GM19023 (cell line): Measurements from ENCODE around the gene DPM2.

ENCODE experiments used
- ATAC-seq: cut with Tn5 transposase; IDR thresholded peaks from one replicate; pipeline ENCODE4 v1.9.1; 2021; ENCODE audit warnings: mild to moderate bottlenecking, moderate library complexity; ENCODE audit not compliant: unreplicated experiment

Gene DPM2

DNA sequence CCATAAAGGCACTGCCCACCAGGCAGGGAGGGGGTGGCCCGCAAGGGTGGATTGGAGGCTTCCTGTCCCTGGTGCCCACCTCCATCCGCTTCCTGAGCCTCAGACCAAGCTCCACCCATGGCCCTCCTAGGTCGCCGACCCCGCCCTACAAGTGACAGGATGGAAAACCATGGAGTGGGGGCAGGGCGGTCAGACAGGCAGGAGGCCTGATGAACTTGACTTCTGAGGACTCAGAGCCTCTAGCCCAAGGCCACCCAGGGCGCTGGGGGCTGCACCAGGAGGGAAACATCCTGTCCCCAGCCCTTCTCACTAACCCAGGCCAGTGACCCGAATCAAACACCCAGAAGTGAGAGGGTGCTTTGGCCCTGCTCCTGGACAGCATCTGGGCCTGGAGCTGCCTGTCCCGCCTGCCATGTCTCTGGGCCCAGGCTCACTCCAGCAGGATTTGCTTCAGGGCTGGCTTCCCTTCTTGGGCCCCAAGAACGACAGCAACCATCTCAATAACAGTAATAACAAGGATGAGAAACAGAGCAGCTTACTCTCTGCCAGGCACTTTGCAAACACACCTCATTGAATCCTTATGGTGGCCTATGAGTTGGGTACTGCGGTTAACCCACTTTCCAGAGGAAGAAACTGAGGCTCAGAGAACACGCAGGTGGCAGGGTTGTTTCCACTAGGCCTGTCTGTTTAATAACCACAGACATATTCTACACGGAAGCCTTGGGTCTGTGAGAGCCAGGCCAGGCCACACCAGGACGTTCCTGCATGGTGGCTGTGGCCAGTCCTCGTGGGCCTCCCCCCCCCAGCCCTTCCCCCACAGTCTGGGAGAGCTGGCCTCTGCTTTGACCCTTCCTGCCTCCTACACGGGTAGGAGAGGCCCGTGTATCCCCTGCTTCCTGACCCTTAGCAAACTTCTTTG lies 33.8 kb downstream of the DPM2 start:
- ATAC-seq = no peak

GRCh38 chr9:127899128-127899943 lies 38.3 kb downstream of the DPM2 start, which contains the start of gene ST6GALNAC6:
Gene ST6GALNAC6 (minus strand): TSS chr9:127899603. CDS start chr9:127897981, 1,622 bp downstream.
- ATAC-seq = peak; percentile 63

DNA sequence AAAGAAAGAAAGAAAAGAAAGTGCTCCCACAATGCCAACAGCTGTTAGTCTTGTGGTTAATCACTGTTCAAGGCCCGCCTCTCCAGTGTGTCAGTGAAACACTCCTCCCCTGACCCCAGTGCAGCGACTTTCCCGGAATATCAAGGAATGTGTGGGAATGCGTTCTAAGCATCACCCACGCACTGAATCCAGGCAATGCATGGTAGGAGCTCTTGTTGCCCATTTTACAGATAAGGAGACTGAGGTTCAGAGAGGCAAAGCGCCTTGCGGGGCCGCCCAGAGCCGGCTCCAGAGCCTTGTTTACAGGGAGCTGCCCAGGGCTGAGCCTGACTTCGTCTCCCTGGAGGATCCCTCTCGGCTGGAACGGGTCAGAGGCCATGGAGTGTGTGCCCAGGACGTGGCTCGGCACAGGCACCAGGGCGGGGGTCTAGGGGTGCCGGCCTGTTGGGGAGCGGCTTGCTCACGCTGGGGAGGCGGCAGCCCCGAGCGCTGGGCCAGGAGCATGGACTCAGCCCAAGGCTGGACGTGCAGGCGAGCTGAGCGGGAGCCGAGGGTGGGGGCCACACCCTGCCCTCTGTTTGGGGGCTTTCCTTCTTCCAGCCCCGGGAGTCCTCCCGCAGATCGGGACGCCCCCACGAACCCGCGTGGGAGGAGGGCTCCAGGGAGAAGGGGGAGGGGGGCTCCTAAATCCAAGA lies 39.1 kb downstream of the DPM2 start:
- peak; percentile 24 for ATAC-seq

DNA sequence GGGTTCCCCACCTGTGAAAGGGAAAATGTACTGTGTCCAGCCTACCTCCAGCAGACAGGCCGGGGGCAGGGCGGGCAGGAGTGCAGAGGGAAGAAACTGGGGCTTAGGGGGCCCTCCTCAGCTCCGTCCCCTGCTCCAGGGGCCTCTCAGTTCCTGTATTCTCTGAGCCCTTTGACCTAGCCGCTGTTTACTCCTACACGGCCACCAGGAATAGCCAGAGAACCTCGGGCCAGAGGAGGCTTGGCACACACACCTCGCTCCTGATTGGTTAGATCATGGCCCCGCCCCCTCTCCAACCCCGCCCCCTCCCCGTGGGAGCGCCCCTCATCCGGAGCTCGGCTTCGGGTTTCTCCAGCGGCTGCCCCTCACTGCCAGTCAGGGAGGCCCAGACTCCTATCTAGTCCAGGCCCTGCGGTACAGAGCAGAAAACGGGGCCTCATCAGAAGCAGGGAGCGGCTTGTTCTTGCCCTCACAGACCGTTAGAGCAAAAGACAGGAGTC lies 40.4 kb downstream of the DPM2 start:
- ATAC-seq = no peak

GRCh38 chr9:127896395-127897192 lies 41.1 kb downstream of the DPM2 start:
- no peak for ATAC-seq

DNA sequence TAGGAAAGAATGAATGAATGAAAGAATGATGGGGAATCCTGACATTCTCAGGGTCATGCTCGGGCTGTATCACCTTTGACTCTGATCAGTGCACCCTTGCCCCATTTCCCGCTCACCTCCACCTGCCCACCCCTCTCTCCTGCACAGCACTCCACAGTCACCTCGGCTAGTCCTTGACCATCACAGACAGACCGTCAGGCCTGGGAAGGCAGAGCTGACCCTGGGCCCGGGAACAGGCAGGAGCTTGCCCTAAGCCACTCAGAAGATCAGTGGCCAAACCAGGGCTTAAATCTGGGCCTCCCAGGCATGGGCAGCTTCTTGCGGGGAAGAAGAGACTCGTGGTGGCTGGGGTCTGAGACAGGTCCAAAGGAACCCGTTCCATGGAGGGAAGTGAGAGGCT lies 41.8 kb downstream of the DPM2 start:
- ATAC-seq = no peak

GRCh38 chr9:127893392-127893791 lies 44.3 kb downstream of the DPM2 start:
- no peak for ATAC-seq

DNA sequence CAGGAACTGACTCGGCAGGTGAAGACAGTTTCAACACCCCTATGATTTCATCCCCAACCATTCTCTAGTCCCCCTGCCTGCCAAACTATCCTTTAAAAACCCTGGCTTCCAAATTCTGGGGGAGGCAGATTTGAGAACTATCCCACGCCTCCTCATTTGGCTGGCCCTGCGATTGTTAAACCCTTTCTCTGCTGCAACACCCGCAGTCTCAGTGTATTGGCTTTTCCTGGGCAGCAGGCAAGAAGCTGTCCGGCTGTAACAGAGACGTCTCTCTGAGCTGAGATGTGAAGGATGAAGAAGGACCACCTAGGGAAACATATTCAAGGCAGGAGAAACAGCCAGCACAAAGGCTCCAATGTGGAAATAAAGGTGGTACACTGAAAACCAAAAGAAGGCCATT lies 44.8 kb downstream of the DPM2 start:
- no peak for ATAC-seq

DNA sequence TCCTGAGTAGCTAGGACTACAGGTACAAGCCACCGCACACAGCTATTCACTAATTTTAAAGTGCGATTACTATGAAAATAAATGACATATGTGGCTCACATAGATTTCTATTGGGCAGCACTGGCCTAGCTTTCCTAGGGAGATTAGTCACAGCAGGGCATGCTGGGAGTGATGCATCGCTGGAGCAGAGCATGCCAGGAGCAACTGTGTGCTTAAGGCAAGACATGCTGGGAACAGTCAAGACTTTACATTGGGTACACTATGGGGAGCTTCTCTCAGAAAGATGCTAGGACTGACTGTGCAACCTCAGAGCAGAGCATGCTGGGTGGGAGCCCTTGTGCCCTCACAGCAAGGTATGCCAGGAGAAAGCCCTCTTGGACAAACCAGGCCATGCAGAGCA lies 47.6 kb downstream of the DPM2 start:
- ATAC-seq = no peak

DNA sequence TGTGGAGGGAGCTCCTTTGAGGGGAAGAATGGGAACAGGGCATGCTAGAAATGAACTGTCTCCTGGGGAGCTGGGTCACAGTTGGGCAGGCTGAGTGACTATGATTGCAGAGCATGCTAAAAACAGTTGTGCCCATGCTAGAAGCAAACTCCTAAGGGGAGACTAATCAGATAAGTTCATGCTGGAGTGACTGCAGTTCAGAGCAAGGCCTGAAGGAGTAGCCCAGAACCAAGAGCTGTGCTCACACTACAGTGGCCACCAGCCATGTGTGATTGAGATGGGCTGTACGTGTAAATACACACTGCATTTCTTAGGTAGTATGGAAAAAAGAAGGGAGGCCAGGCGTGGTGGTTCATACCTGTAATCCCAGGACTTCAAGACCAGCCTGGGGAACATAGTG lies 49.9 kb downstream of the DPM2 start:
- no peak for ATAC-seq

- no peak for ATAC-seq
Measured at GRCh38 chr9:127886401-127886972, 51.2 kb downstream of the DPM2 start.

GRCh38 chr9:127885508-127886281 lies 52.0 kb downstream of the DPM2 start:
- no peak for ATAC-seq
